CD4-positive, alpha-beta T cell treated with Interleukin-15 for 1 hour (primary cell): ENCODE measurements around the gene ODR4.
"Not testable (repeated sequence)": the region's sequence is repeated elsewhere in the genome, so short reads cannot be mapped to it uniquely, and the experiment has no call there.

Experiments
- DNase-seq: peaks from one replicate; pipeline ENCODE4 v3.0.0-alpha.2; 2020

The ODR4 gene

DNA sequence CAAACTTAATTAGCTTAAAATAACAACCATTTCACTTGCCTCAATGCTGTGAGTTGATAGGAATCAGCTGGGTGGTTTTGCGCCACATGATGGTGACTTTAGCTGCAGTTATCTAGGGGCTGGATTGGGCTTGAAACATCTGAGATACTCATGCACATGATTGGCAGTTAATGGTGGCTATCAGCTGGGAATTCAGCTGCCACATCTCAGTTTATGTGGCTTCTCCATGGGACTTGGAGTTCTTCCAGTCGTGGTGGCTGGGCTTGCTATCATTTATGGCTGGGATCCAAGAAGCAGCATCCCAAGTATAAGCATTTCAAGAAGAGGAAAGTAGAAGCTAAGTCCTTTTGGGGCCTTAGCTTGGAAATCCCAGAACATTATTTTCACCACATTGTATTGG lies 48.9 kb downstream of the ODR4 start:
- no peak for DNase-seq

DNA sequence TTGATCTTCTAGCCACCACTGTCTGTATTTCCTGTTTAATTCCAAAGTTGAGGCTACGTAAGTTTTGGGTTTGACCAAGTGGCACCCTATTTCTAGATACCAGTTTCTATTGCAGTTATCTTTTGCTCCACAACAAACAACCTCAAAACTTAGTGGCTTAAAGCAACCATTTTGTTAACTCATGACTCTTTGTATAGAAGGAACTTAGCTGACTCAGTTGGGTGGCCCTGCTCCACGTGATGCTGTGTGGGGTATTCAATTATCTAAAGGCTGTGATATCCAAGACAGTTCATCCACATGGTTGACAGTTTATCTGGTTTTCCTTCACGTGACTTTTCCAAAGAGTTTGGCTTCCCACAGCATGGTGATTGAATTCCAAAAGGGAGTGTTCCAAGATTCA lies 50.5 kb downstream of the ODR4 start:
- DNase-seq = no peak

- DNase-seq = no peak
These were observed 53.4 kb downstream of the ODR4 start for GRCh38 chr1:186429017-186429416.

- no peak for DNase-seq
These were observed 59.7 kb downstream of the ODR4 start for GRCh38 chr1:186435336-186435735.

- DNase-seq = no peak
These were observed 62.9 kb downstream of the ODR4 start for GRCh38 chr1:186438567-186438966.

GRCh38 chr1:186440584-186440983 lies 64.9 kb downstream of the ODR4 start:
- DNase-seq = no peak

GRCh38 chr1:186442651-186443375 lies 67.2 kb downstream of the ODR4 start:
- no peak for DNase-seq

GRCh38 chr1:186443638-186444037 lies 68.0 kb downstream of the ODR4 start:
- no peak for DNase-seq

DNA sequence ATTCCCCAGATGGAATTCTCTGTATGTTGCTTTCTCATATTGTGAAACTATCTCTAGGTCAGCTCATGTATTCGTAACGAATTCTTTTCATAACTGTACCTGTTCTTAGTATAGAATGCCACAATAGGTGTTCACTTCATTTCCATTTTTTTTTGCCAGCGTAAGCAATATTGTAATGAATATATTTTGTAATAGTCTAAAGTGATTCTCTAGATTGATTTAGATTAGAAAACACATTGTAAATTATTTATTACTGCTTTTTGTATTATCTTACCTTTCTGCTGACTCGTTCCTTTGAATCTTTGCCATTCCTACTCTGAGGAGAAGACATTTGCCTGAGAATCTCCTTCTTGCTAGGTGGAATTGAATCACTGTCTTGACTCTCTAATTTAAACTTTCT lies 70.5 kb downstream of the ODR4 start:
- no peak for DNase-seq

GRCh38 chr1:186454981-186455380 lies 79.3 kb downstream of the ODR4 start:
- DNase-seq = no peak

DNA sequence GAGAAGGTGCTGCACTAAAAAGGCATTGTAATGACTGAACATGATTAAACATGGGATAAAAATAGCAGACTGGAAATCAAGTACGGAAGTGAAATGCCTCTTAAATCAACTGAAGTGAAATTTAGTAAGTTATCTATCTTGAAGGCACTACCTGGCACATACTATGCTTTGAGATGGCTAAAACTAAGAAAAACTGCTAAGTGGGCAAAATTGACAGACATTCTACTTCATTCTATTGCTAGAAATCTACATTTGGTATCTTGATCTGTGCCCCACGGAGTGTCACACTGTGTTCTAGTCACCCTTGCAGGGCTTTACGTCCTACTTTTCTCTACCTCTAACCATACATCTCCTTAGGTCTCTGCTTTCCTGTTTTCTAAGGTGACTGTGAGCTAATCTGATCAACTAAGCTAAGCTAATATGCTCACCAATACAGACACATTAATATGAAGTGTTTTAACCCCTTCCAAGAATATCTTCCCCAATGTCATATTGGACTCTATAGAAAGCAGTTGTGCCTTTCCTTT lies 81.2 kb downstream of the ODR4 start:
- DNase-seq = no peak

GRCh38 chr1:186459161-186459560 lies 83.5 kb downstream of the ODR4 start:
- DNase-seq = not testable (repeated sequence)

DNA sequence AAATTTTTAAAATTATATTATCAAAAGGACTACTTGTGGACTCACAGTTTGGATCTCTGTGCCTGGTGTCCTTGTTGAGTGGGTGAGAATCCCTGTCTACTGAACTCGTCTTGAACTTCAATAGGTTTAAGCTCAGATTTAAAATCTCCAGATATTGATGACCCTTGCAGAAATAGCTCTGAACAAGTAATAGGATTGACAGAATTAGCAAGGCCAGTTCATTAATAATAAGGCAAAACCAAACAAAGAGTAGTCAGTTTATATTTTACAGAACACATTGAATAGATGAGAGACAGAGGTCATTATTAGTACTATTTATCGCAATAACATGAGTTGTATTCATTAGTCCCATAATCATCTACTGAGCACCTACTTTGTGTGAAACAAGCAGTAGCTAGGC lies 85.4 kb downstream of the ODR4 start, which contains the start of gene PDC:
TSS of gene PDC (minus strand) at position 101 of the 400 bp plus-strand sequence. CDS start 11,655 bp downstream, outside the sequence.
- no peak for DNase-seq

GRCh38 chr1:186463511-186463910 lies 87.9 kb downstream of the ODR4 start:
- no peak for DNase-seq

GRCh38 chr1:186463926-186464325 lies 88.3 kb downstream of the ODR4 start:
- no peak for DNase-seq

DNA sequence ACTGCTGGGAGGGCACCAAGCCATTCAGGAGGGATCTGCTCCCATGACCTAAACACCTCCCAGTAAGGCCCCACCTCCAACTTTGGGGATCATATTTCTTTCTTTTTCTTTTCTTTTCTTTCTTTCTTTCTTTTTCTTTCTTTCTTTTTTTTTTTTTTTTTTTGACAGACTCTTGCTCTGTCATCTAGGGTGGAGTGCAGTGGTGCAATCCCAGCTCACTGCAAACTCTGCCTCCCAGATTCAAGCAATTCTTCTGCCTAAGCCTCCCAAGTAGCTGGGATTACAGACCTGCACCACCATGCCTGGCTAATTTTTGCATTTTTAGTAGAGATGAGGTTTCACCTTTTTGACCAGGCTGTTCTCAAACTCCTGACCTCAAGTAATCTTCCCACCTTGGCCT lies 89.9 kb downstream of the ODR4 start:
- not testable (repeated sequence) for DNase-seq

- no peak for DNase-seq
These were observed 90.3 kb downstream of the ODR4 start for GRCh38 chr1:186465946-186466345.
